Astrocyte (in vitro differentiated cells and primary cell): ENCODE measurements around the gene TPM3. TPM values are rescaled to one million over a fixed set of nuclear protein-coding genes. Genes with fewer than 3 reads are reported as not detected.
"Not testable (repeated sequence)": the region's sequence is repeated elsewhere in the genome, so short reads cannot be mapped to it uniquely, and the experiment has no call there.

ENCODE experiments used
- DNase-seq: peaks from one replicate; pipeline ENCODE4 v3.0.0-alpha.2; 2010; ENCODE audit warnings: low read depth
- FAIRE-seq: peaks from 2 replicates; lab custom pipeline; 2011; peaks lifted over from hg19 to GRCh38; lab: Jason Lieb, UNC
- H2AFZ ChIP-seq: 2 replicates; pipeline ENCODE4 v1.6.0; 2012; ENCODE audit warnings: low read depth, low read length, inconsistent platforms
- H3K27ac ChIP-seq: 2 replicates; pipeline ENCODE4 v1.5.1; 2011; ENCODE audit warnings: low read depth, low read length, inconsistent platforms
- H3K27me3 ChIP-seq: 2 replicates; pipeline ENCODE4 v1.6.0; 2011; ENCODE audit warnings: low read length, inconsistent platforms; ENCODE audit not compliant: insufficient read depth
- H3K36me3 ChIP-seq: 2 replicates; pipeline ENCODE4 v1.5.1; 2011; ENCODE audit warnings: low read length, inconsistent platforms; ENCODE audit not compliant: insufficient read depth
- H3K4me1 ChIP-seq: 2 replicates; pipeline ENCODE4 v1.5.1; 2011; ENCODE audit warnings: low read length, inconsistent platforms; ENCODE audit not compliant: insufficient read depth
- H3K4me2 ChIP-seq: 2 replicates; pipeline ENCODE4 v1.6.0; 2012; ENCODE audit warnings: low read length, inconsistent platforms
- H3K4me3 ChIP-seq: 2 replicates; pipeline ENCODE4 v1.5.1; 2011; ENCODE audit warnings: low read depth, mild to moderate bottlenecking, low read length, inconsistent platforms; ENCODE audit not compliant: insufficient read depth
- H3K79me2 ChIP-seq: 2 replicates; pipeline ENCODE4 v1.6.0; 2012; ENCODE audit warnings: mild to moderate bottlenecking, low read length, inconsistent platforms; ENCODE audit not compliant: insufficient read depth
- H3K9ac ChIP-seq: 2 replicates; pipeline ENCODE4 v1.6.0; 2012; ENCODE audit warnings: mild to moderate bottlenecking, low read length, inconsistent platforms
- H3K9me3 ChIP-seq: 2 replicates; pipeline ENCODE4 v1.5.1; 2012; ENCODE audit warnings: low read depth, mild to moderate bottlenecking, low read length, inconsistent platforms; ENCODE audit not compliant: insufficient read depth
- H4K20me1 ChIP-seq: 2 replicates; pipeline ENCODE4 v1.6.0; 2012; ENCODE audit warnings: low read length, inconsistent platforms; ENCODE audit not compliant: insufficient read depth
- H3K27ac Mint-ChIP-seq: one replicate; pipeline ENCODE4 v1.8.0; 2021; ENCODE audit warnings: mild to moderate bottlenecking, mixed read lengths; ENCODE audit not compliant: unreplicated experiment
- H3K27me3 Mint-ChIP-seq: one replicate; pipeline ENCODE4 v1.8.0; 2021; ENCODE audit warnings: low read depth, mixed read lengths; ENCODE audit not compliant: unreplicated experiment
- H3K36me3 Mint-ChIP-seq: one replicate; pipeline ENCODE4 v1.8.0; 2021; ENCODE audit warnings: low read depth, mixed read lengths; ENCODE audit not compliant: unreplicated experiment
- H3K4me1 Mint-ChIP-seq: one replicate; pipeline ENCODE4 v1.8.0; 2021; ENCODE audit warnings: low read depth, mixed read lengths; ENCODE audit not compliant: unreplicated experiment
- H3K4me3 Mint-ChIP-seq: one replicate; pipeline ENCODE4 v1.8.0; 2021; ENCODE audit warnings: mild to moderate bottlenecking, moderate library complexity, mixed read lengths; ENCODE audit not compliant: unreplicated experiment
- H3K9me3 Mint-ChIP-seq: one replicate; pipeline ENCODE4 v1.8.0; 2021; ENCODE audit warnings: mild to moderate bottlenecking, mixed read lengths; ENCODE audit not compliant: unreplicated experiment
- CTCF ChIP-seq: IDR thresholded peaks from 2 replicates; pipeline ENCODE4 v1.5.1; 2011; ENCODE audit warnings: low read depth, mild to moderate bottlenecking, inconsistent platforms, low read length, moderate library complexity; ENCODE audit not compliant: insufficient read depth
- EZH2 ChIP-seq: IDR thresholded peaks from 2 replicates; pipeline ENCODE4 v1.6.1; 2012; ENCODE audit warnings: mild to moderate bottlenecking, low read length, inconsistent platforms; ENCODE audit not compliant: insufficient read depth
- total RNA-seq: library from RNA; stranded (reverse); gene quantifications from 2 replicates; pipeline ENCODE4 v1.2.1, GENCODE V29; 2021

TPM3 gene
- total RNA-seq, 1 donor from 2014 or later = 687 TPM

DNA sequence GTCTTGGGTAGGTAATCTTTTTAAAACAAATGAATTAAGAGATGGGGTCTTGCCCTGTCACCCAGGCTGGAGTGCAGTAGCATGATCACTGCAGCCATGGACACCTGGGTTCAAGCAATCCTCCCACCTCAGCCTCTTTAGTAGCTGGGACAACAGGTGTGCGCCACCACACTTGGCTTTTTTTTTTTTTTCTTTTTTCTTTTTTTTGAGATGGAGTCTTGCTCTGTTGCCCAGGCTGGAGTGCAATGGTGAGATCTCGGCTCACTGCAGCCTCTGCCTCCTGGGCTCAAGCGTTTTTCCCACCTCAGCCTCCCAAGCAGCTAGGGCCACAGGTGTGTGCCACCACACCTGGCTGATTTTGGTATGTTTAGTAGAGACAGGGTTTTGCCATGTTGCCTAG, 39.2 kb upstream of the TPM3 start:
- H3K79me2 ChIP-seq = peaks cover 78% of the 10 kb centered on the region
- peaks cover 66% of the 10 kb centered on the region for H3K36me3 ChIP-seq
- H4K20me1 ChIP-seq = peaks cover 83% of the 10 kb centered on the region
- H3K9me3 Mint-ChIP-seq, H3K4me1 Mint-ChIP-seq, H3K4me2 ChIP-seq, DNase-seq, H3K9me3 ChIP-seq, H3K4me1 ChIP-seq, H3K27me3 Mint-ChIP-seq, H3K27ac Mint-ChIP-seq, H3K4me3 Mint-ChIP-seq, H3K27ac ChIP-seq, H3K27me3 ChIP-seq, H3K4me3 ChIP-seq, H3K9ac ChIP-seq, H2AFZ ChIP-seq, FAIRE-seq: not testable (repeated sequence)
- peaks cover 24% of the 10 kb centered on the region for H3K36me3 Mint-ChIP-seq

DNA sequence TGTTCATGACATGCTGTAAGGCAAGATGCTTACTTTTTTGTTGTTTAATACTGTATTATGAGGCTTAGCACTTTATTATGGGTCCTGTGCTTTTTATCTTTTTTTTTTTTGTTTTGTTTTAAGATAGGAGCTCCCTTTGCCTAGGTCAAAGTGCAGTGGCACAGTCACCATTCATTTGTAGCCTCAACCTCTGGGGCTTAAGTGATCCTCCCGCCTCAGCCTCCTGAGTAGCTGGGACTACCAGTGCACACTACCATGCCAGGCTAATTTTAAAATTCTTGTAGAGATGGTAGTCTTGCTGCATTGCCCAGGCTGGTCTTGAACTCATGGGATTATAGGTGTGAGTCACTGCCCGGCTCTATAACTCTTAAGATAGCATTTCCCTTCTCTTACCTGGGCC, 33.5 kb upstream of the TPM3 start:
- H3K27ac ChIP-seq = no peak overlapping the region
- peaks cover 12% of the 10 kb centered on the region for H3K4me1 ChIP-seq
- peak overlapping the region; percentile 31 for H3K4me3 Mint-ChIP-seq
- no peaks in the 10 kb centered on the region for H3K27me3 ChIP-seq
- H3K4me1 Mint-ChIP-seq = peaks cover 16% of the 10 kb centered on the region
- H3K9me3 Mint-ChIP-seq = no peaks in the 10 kb centered on the region
- FAIRE-seq = no peak
- DNase-seq = no peak
- peaks cover 85% of the 10 kb centered on the region for H4K20me1 ChIP-seq
- no peak overlapping the region for H3K27ac Mint-ChIP-seq
- H3K4me3 ChIP-seq = no peak overlapping the region
- H3K4me2 ChIP-seq = no peak overlapping the region
- H3K27me3 Mint-ChIP-seq = no peaks in the 10 kb centered on the region
- H3K79me2 ChIP-seq = peaks cover 90% of the 10 kb centered on the region
- H3K9ac ChIP-seq = no peak overlapping the region
- H3K36me3 Mint-ChIP-seq = peaks cover 8% of the 10 kb centered on the region
- peaks cover 42% of the 10 kb centered on the region for H3K36me3 ChIP-seq
- H3K9me3 ChIP-seq = no peaks in the 10 kb centered on the region
- TF ChIP-seq EZH2 (no peak), CTCF (no peak)
- H2AFZ ChIP-seq = no peak overlapping the region

DNA sequence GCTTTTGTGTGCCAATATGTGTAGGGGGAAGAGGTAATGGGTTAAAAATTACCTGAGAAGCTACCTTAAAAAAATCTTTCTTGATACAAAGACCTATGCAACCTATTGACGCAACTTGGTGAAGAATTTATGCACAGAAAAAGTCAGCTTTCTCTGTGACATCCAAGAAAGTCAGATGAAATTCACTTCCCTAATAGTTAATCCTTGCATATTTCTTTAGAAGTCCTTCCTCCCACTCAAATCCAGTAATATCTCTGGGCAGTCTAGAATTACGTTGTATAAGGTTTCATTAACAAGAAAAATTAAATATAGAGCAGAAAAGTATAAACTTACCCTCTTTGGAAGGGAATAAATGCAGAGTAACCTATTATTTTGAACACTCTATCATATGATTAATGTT, 31.7 kb upstream of the TPM3 start:
- Mint-ChIP-seq H3K4me3 (peak overlapping the region; percentile 99), H3K27me3 (no peaks in the 10 kb centered on the region), H3K9me3 (no peaks in the 10 kb centered on the region), H3K36me3 (peaks cover 9% of the 10 kb centered on the region), H3K4me1 (peaks cover 20% of the 10 kb centered on the region), H3K27ac (peak overlapping the region; percentile 43)
- no peak for TF ChIP-seq EZH2
- no peak for TF ChIP-seq CTCF
- no peak for FAIRE-seq
- Histone ChIP-seq H3K27me3 (no peaks in the 10 kb centered on the region), H3K9ac (peak overlapping the region; percentile 27), H3K9me3 (no peaks in the 10 kb centered on the region), H3K4me2 (peak overlapping the region; percentile 87), H2AFZ (no peak overlapping the region), H3K4me1 (peaks cover 18% of the 10 kb centered on the region), H4K20me1 (peaks cover 76% of the 10 kb centered on the region), H3K4me3 (no peak overlapping the region), H3K79me2 (peaks cover 92% of the 10 kb centered on the region), H3K36me3 (peaks cover 32% of the 10 kb centered on the region), H3K27ac (no peak overlapping the region)
- no peak for DNase-seq
